Left kidney (tissue), 2 donors: ENCODE data around the gene DLGAP1. TPM values are rescaled to one million over a fixed set of nuclear protein-coding genes. Genes with fewer than 3 reads are reported as not detected.
A peak's percentile ranks its signal among the peaks of the same experiment; 100 is the strongest.

Experiments
- DNase-seq: peaks from one replicate; pipeline ENCODE4 v3.0.0-alpha.2; 2013
- polyA plus RNA-seq: library from polyadenylated mRNA; unstranded; fragments of 120-200 nt; gene quantifications from one replicate; pipeline ENCODE4 v1.2.1, GENCODE V29; 2013; ENCODE audit not compliant: insufficient read length

Gene DLGAP1
- polyA plus RNA-seq, 1 donor: 6.2 TPM

- no peak for DNase-seq
Observed at GRCh38 chr18:3468066-3468705, 986.9 kb downstream of the DLGAP1 start.

GRCh38 chr18:3466872-3467271 is 988.2 kb downstream of the DLGAP1 start:
- no peak for DNase-seq

DNA sequence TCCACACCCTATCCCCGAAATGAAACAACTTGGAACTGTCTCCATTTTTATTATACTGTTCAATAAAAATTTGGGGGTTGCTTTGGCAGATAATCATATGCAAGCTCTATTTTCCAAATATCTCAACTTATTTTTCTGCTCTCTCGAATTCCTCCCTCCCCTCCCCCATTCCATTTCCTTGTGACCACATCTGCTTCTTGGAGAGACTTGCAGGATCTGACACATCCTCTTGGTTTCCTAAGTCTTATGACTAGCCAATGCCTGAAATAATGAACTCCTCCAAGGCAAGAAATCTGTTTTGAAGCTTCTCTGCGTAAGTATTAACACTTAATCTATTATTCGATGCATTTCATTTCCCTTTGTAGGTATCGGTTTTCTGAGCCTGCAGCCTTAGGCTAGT is 989.1 kb downstream of the DLGAP1 start:
- no peak for DNase-seq

DNA sequence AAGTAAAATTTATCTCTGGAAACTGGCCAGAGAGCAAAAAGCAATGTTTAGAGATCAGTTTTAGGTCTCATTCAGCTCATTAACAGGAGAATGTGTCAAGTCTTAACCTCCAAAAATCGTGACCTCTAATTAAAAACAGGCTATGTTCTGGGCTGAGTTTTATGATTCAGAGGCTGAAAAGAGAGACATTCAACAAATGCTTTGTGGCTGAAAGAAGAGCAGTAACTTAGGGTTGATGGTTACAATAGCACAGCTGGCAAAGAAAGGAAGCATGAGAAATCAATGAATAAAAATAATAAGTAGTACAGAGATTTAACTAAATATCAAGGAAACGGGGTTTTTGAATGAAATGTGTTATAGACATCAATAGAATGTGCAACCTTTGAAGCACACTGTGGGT is 992.1 kb downstream of the DLGAP1 start:
- DNase-seq: no peak

- DNase-seq: no peak
Observed at GRCh38 chr18:3461704-3462103, 993.4 kb downstream of the DLGAP1 start.

DNA sequence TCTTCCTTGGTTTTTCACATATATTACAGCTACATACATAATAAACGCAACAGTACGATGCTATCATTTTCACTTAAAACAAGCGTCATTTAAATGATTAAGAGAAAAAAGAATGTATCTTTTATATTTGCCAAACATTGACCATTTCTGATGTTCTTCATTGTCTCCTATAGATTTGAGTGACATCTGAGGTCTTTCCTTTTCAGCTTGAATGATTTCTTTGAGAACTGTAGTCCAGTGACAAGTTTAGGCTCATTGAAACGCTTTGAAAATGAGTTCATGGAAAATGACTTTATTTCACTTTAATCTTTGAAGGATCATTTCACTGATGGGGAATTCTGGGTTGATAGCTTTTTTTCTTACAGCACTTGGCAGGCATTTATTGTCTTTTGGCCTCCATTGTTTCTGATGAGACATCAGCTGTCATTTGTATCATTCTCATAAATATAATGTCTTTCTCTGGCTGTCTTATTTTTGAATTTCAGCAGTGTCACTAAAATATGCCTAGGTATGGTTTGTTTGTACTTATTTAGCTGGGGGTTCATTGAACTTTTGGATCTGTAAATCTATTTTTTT is 994.2 kb downstream of the DLGAP1 start:
- DNase-seq: no peak

- DNase-seq: no peak
Observed at GRCh38 chr18:3458952-3459853, 995.9 kb downstream of the DLGAP1 start.

GRCh38 chr18:3458378-3458777 is 996.7 kb downstream of the DLGAP1 start:
- DNase-seq: no peak

DNA sequence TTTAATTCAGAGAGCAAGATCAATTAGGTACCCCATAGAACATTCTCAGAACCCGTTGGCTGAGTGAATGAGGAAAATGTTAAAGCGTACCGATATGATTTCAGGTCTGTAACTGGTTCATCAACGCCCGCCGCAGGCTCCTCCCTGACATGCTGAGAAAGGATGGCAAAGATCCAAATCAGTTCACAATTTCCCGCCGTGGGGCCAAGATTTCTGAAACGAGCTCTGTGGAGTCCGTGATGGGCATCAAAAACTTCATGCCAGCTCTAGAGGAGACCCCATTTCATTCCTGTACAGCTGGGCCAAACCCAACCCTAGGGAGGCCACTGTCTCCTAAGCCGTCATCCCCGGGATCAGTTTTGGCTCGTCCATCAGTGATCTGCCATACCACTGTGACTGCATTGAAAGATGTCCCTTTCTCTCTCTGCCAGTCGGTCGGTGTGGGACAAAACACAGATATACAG is 997.8 kb downstream of the DLGAP1 start:
- no peak for DNase-seq

GRCh38 chr18:3456686-3457069 is 998.4 kb downstream of the DLGAP1 start:
- no peak for DNase-seq

- DNase-seq: no peak
Observed at GRCh38 chr18:3455907-3456685, 999.0 kb downstream of the DLGAP1 start.

DNA sequence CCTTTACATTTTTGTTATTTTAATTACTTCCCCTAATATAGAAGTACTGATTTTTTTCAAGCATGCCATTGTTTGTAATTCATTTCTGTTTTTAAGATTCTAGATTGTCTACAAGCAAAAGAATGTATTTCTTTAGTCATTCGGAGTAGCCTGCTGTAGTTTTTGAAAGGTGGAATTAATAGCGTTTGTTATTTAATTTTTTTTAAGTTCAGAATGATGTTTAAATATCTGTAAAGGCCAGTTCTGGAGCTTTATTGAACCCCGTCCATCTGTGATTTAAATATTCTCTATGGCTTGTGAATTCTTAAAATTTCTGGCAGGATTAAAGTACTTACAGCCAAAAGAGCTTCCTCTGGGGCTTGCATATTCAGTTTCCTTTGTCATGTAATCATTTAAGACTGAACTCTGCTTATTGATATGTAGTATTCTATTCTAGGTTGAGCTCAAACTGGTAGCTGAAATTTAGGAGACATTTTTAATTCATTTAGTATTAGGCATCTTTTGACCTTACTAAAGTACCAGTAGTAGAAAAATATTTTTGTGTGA is 999.9 kb downstream of the DLGAP1 start:
- no peak for DNase-seq

DNA sequence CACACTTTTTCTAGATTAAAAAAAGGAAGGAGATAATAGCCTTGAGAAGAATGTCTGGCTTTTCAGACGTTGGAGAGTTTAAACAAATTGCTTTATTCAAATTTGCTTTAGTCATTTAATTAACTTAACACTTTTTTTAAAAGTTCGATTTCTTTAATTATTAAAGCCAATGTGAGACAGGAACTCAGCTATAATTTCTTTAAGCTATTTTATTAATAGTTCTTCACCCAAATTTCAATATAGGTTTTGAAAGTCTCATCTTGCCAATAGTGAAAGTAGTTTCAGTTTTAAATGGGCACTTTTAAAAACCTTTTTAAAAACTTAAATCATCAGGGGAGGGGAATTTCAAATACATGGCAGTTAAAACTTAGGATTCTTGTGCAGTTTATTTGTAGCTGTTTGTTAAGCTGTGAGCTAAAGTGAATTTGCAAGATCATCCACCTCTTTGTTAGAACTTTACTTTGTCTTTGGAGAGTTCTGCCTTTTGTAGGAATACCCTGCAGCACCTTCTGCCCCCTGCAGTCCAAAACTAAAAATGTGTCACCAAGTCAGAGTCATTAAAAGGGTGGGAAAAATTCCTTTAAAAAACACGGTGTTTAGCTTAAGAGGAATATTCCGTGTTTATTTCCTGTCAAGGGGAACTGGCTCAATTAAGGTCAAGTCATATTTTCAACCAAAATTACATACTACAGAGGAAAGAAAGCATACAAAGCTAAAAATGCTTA is 1000.6 kb downstream of the DLGAP1 start:
- peak; percentile 68 for DNase-seq

GRCh38 chr18:3453540-3454364 is 1001.4 kb downstream of the DLGAP1 start:
- peak; percentile 76 for DNase-seq

GRCh38 chr18:3452750-3453539 is 1002.2 kb downstream of the DLGAP1 start:
- no peak for DNase-seq

DNA sequence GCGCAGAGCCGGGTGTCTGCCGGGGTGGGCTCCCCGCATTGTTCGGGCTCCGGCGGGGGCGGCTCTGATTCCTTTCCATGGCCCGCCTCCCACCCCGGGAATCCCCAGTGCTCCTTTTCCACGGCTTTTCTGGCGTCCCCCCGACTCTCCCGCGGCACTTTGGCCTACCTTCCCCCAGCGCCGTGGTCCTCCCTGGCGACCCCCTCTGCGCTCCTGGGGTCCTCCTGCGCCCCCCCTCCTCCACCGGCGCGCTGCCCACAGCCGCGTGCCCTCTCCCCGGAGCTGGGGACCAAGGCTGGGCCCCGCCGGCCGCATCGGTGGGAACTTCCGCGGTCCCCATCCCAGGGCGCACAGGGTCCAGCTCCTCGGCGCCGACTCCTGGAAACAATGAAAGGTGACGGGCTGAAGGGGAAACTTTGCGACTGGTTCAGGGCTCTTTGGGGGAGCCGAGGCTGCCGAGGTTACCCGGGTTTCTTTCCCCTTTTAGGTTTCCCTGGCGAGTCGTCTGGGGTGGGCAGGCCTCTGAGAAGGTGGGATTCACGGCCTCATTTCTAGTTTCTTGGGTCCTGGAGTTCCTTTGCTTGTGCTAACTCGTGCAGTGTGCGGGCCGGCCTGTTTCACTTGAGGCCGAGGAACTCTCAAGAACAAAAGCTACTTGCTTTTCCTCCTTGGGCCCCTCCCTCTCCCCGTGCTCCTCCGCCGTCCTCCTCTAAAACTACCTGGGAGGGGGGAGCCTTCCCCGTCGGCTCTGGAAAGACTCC is 1002.9 kb downstream of the DLGAP1 start:
- peak; percentile 56 for DNase-seq

GRCh38 chr18:3451183-3451988 is 1003.7 kb downstream of the DLGAP1 start:
- DNase-seq: peak; percentile 97

GRCh38 chr18:3450799-3451182 is 1004.3 kb downstream of the DLGAP1 start:
- no peak for DNase-seq
